DMS153 treated with DMSO at 0.1 percent for 48 hours (cell line): ENCODE results near the gene GIGYF1.
A peak's percentile ranks its signal among the peaks of the same experiment; 100 is the strongest.

ENCODE experiments used
- DNase-seq: peaks from one replicate; lab custom pipeline; 2025; ENCODE audit not compliant: unreplicated experiment; lab: John Stamatoyannopoulos, UW

The GIGYF1 gene

DNA sequence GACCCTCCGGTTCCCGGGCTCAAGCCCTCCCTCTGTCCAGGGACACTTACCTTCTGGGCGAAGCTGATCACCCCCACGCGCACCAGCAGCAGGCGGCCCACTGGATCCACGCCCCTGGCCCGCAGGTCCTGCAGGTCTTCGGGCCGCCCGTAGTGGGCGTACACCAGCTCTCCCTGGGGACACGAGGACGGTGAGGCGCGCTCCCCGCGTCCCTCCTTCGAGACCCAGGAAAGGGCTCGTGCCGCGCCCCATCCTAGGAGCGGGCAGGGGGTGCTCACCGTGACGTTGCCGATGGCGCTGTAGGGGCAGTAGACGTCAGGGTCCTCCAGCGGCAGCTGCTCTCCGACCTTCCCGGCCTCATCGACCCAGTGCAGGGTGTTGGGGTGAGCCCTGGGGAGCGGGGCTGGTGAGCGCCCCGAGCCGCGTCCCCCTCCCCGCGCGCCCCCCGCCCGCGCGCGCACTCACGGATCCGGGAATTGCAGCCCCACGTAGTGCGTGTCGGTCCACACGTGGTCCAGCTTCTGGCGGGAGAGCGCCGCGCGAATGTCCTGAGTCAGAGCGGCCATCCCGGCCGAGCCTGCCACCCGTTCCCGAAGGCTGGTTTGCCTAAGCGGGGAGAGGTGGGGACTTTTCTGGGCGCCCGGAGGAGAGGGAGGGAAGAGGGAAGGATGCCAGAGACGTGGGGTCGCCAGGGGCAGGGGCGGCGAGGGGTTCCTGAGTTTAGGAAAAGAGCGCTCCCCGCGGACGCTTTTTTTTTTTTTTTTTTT is 60.9 kb downstream of the GIGYF1 start:
- peak; percentile 56 for DNase-seq

DNA sequence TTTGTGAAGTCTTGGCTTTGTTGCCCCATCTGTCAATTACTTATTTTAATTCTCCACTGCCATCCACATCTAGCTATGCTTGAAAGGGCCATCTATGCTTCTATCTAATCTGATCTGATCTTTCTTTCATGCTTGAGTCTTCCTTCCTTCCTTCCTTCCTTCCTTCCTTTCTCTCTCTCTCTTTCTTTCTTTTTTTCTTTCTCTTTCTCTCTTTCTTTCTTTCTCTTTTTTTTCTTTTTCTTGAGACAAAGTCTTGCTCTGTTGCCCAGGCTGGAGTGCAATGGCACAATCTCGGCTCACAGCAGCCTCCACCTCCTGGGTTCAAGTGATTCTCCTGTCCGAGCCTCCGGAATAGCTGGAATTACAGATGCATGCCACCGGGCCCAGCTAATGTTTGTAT is 64.0 kb downstream of the GIGYF1 start:
- no peak for DNase-seq
